ENCODE data around the gene COL16A1.

The COL16A1 gene

DNA sequence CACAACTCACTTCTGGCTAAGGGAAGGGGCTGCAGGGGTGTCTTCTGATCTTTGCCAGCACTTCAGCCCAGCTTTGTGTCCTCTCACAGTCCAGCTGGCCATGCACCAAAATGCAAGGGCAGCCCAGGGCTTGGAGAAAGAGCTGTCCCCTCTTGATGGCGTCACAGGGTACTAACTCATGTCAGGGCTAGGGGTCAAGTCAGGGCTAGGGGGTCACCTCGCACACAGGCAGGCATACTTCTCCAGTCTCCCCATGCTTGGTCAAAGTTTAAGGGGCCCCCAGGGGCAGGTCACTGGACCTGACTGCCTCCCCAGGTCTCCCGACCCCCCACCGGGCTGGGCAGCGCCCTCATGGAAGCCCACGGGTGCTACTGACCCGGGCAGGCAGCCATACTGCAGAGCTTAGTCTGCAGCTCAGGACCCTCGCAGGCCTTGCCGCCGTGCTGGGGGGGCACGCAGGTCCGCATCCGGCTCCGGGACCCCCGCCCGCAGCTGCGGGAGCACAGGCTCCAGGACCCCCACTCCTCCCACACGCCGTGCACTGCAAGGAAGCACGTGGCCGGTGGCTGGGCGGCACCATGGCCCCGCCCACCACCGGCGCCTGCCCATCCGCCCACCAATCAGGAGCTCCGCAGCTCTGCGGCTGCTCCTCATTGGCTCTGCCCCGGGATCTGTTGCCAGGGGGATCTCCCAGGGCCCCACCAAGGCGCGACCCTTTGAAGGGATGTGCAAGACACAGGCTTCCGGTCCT lies 38.8 kb upstream of the COL16A1 start:
- Histone ChIP-seq H3F3A (ENCODE audit: low read depth) (no peaks in the 10 kb centered on the region), H3K9ac (ENCODE audit: low read depth, low read length, poor library complexity, severe bottlenecking) (no peak overlapping the region), H3K27me3 (ENCODE audit: insufficient read depth, low read length, poor library complexity, severe bottlenecking) (no peaks in the 10 kb centered on the region), H2AFZ (ENCODE audit: low read length) (no peak overlapping the region), H3K4me2 (ENCODE audit: low read depth, low read length, poor library complexity, severe bottlenecking) (no peak overlapping the region), H4K20me1 (ENCODE audit: insufficient read depth, low read length, poor library complexity, severe bottlenecking) (no peaks in the 10 kb centered on the region), H3K36me3 (ENCODE audit: insufficient read depth, low read length) (no peaks in the 10 kb centered on the region), H3K9me3 (ENCODE audit: insufficient read depth, low read depth, low read length) (no peaks in the 10 kb centered on the region), H3K79me2 (ENCODE audit: insufficient read depth, low read length) (no peaks in the 10 kb centered on the region), H3K9me2 (replicated peaks; ENCODE audit: low read depth, low read length) (no peaks in the 10 kb centered on the region), H3K4me1 (ENCODE audit: insufficient read depth, low read length, poor library complexity, severe bottlenecking) (peaks cover 3% of the 10 kb centered on the region), H3K4me3 (ENCODE audit: low read length, poor library complexity, severe bottlenecking) (no peak overlapping the region)
- TF ChIP-seq CTCF (conservative IDR thresholded peaks at IDR 0.05; ENCODE audit: low read length) = no peak
- no peak for TF ChIP-seq EZH2phosphoT487 (IDR thresholded peaks at IDR 0.05; ENCODE audit: borderline replicate concordance)

DNA sequence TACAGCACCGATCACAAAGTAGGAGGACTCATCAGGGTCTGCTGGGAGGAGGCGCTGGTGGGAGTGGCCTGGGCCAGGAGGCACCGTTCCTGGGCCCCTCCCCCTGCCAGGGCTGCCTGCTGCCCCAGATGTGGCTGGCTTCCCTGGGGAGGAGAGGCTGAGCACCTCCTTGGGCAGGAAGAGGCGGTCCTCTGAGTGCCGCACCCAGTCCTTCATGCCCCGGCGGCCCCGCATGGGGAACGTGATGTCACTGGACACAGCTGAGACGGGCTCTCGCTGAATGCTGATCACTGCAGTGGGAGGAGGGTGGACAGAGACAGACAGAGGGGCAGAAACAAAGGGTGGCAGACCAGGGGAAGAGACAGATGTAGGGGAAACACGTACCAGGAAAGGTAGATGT lies 35.5 kb upstream of the COL16A1 start:
- Histone ChIP-seq H3K4me1 (ENCODE audit: insufficient read depth, low read length, poor library complexity, severe bottlenecking) (no peaks in the 10 kb centered on the region), H3K27me3 (ENCODE audit: insufficient read depth, low read length, poor library complexity, severe bottlenecking) (no peaks in the 10 kb centered on the region), H3K9me2 (replicated peaks; ENCODE audit: low read depth, low read length) (no peaks in the 10 kb centered on the region), H3K4me2 (ENCODE audit: low read depth, low read length, poor library complexity, severe bottlenecking) (no peak overlapping the region), H3K9me3 (ENCODE audit: insufficient read depth, low read depth, low read length) (no peaks in the 10 kb centered on the region), H3K36me3 (ENCODE audit: insufficient read depth, low read length) (no peaks in the 10 kb centered on the region), H4K20me1 (ENCODE audit: insufficient read depth, low read length, poor library complexity, severe bottlenecking) (no peaks in the 10 kb centered on the region), H3K79me2 (ENCODE audit: insufficient read depth, low read length) (no peaks in the 10 kb centered on the region), H3F3A (ENCODE audit: low read depth) (no peaks in the 10 kb centered on the region), H3K4me3 (ENCODE audit: low read length, poor library complexity, severe bottlenecking) (no peak overlapping the region), H2AFZ (ENCODE audit: low read length) (no peak overlapping the region), H3K9ac (ENCODE audit: low read depth, low read length, poor library complexity, severe bottlenecking) (no peak overlapping the region)
- no peak for TF ChIP-seq EZH2phosphoT487 (IDR thresholded peaks at IDR 0.05; ENCODE audit: borderline replicate concordance)
- no peak for TF ChIP-seq CTCF (conservative IDR thresholded peaks at IDR 0.05; ENCODE audit: low read length)

- Histone ChIP-seq H3K9ac (ENCODE audit: low read depth, low read length, poor library complexity, severe bottlenecking) (no peak overlapping the region), H3K9me3 (ENCODE audit: insufficient read depth, low read depth, low read length) (no peaks in the 10 kb centered on the region), H3F3A (ENCODE audit: low read depth) (no peaks in the 10 kb centered on the region), H3K9me2 (replicated peaks; ENCODE audit: low read depth, low read length) (no peaks in the 10 kb centered on the region), H3K4me3 (ENCODE audit: low read length, poor library complexity, severe bottlenecking) (no peak overlapping the region), H3K79me2 (ENCODE audit: insufficient read depth, low read length) (no peaks in the 10 kb centered on the region), H4K20me1 (ENCODE audit: insufficient read depth, low read length, poor library complexity, severe bottlenecking) (no peaks in the 10 kb centered on the region), H2AFZ (ENCODE audit: low read length) (no peak overlapping the region), H3K4me2 (ENCODE audit: low read depth, low read length, poor library complexity, severe bottlenecking) (no peak overlapping the region), H3K27me3 (ENCODE audit: insufficient read depth, low read length, poor library complexity, severe bottlenecking) (no peaks in the 10 kb centered on the region), H3K4me1 (ENCODE audit: insufficient read depth, low read length, poor library complexity, severe bottlenecking) (no peaks in the 10 kb centered on the region), H3K36me3 (ENCODE audit: insufficient read depth, low read length) (no peaks in the 10 kb centered on the region)
- TF ChIP-seq CTCF (conservative IDR thresholded peaks at IDR 0.05; ENCODE audit: low read length) (no peak), EZH2phosphoT487 (IDR thresholded peaks at IDR 0.05; ENCODE audit: borderline replicate concordance) (no peak)
Observed at GRCh38 chr1:31736675-31737074, 32.9 kb upstream of the COL16A1 start.

Data from Loucy (cell line).